BJ (cell line): ENCODE results near the gene SYNE1. TPM values are rescaled to one million over a fixed set of nuclear protein-coding genes. Genes with fewer than 3 reads are reported as not detected.

ENCODE experiments used
- CTCF ChIA-PET: fragments of 350-600 bp; formaldehyde crosslinking; extraction: SDS; loops from one replicate; lab custom pipeline; 2021; ENCODE audit warnings: antibody characterized with exemption, inconsistent platforms; lab: Yijun Ruan, JAX
- POLR2A ChIA-PET: fragments of 300-600 bp; sonication (Branson Sonifier 250); formaldehyde crosslinking; extraction: SDS; loops from one replicate; lab custom pipeline; 2021; ENCODE audit warnings: antibody characterized with exemption; lab: Charles Lee
- DNase-seq: peaks from one replicate; pipeline ENCODE4 v3.0.0-alpha.2; 2011; ENCODE audit warnings: low read depth
- H3K27me3 ChIP-seq: 2 replicates; pipeline ENCODE4 v1.6.0; 2011; ENCODE audit warnings: low read length; ENCODE audit not compliant: control insufficient read depth, insufficient read depth
- H3K36me3 ChIP-seq: 2 replicates; pipeline ENCODE4 v1.5.1; 2011; ENCODE audit warnings: low read length; ENCODE audit not compliant: control insufficient read depth, insufficient read depth
- H3K4me3 ChIP-seq: 2 replicates; pipeline ENCODE4 v1.5.1; 2011; ENCODE audit warnings: low read depth, mild to moderate bottlenecking, control low read depth, low read length
- CTCF ChIP-seq: IDR thresholded peaks from 2 replicates; pipeline ENCODE4 v1.5.1; 2011; ENCODE audit warnings: low read depth, mild to moderate bottlenecking, control low read depth, inconsistent platforms, low read length, moderate library complexity; ENCODE audit not compliant: insufficient read depth
- polyA plus RNA-seq: library from polyadenylated mRNA; depleted of rRNA; stranded (reverse); fragments of >200 nt; gene quantifications from 2 replicates; pipeline ENCODE4 v1.2.3, GENCODE V29; 2011

The SYNE1 gene
- polyA plus RNA-seq, 1 experiment: 44.2 TPM

GRCh38 chr6:152170702-152171667 is 466.2 kb downstream of the SYNE1 start:
- no peak overlapping the region for H3K4me3 ChIP-seq
- ChIA-PET CTCF (no interaction called here), POLR2A (no interaction called here)
- no peaks in the 10 kb centered on the region; the same call in 1 of the 2 replicates for H3K36me3 ChIP-seq
- no peak for TF ChIP-seq CTCF
- no peak for DNase-seq
- no peaks in the 10 kb centered on the region for H3K27me3 ChIP-seq

GRCh38 chr6:152170313-152170701 is 466.9 kb downstream of the SYNE1 start:
- Histone ChIP-seq H3K4me3 (no peak overlapping the region), H3K27me3 (no peaks in the 10 kb centered on the region), H3K36me3 (no peaks in the 10 kb centered on the region; the same call in 1 of the 2 replicates)
- no peak for DNase-seq
- ChIA-PET CTCF (no interaction called here), POLR2A (no interaction called here)
- no peak for TF ChIP-seq CTCF

GRCh38 chr6:152167641-152168603 is 469.2 kb downstream of the SYNE1 start:
- H3K4me3 ChIP-seq: no peak overlapping the region
- ChIA-PET CTCF (interaction anchor here (0.5 to 1.3 kb wide), 7 partner anchors 9 to 840 kb away, joined by 3 to 4 read pairs (median 3); no protein-coding TSS in a partner anchor), POLR2A (interaction anchor here (0.6 kb wide), 1 partner anchor 19 kb away, joined by 3 read pairs; no protein-coding TSS in a partner anchor)
- peaks cover 2% of the 10 kb centered on the region; the same call in 1 of the 2 replicates for H3K36me3 ChIP-seq
- no peak for DNase-seq
- H3K27me3 ChIP-seq: no peaks in the 10 kb centered on the region
- no peak for TF ChIP-seq CTCF

- CTCF ChIA-PET: interaction anchor here (1.3 kb wide), 1 partner anchor 10 kb away, joined by 4 read pairs; no protein-coding TSS in a partner anchor
- no peak overlapping the region for H3K4me3 ChIP-seq
- no peaks in the 10 kb centered on the region for H3K27me3 ChIP-seq
- no peak for TF ChIP-seq CTCF
- POLR2A ChIA-PET: no interaction called here
- peaks cover 2% of the 10 kb centered on the region; the same call in 1 of the 2 replicates for H3K36me3 ChIP-seq
- DNase-seq: no peak
These were observed 470.3 kb downstream of the SYNE1 start for GRCh38 chr6:152166897-152167296.
